Liver (tissue), 9 donors: ENCODE data around the gene GRIK2. TPM values are rescaled to one million over a fixed set of nuclear protein-coding genes. Genes with fewer than 3 reads are reported as not detected.

Experiments
- DNase-seq: peaks from one replicate; pipeline ENCODE4 v3.0.0-alpha.2; 2017; ENCODE audit warnings: low spot score
- H3K27ac ChIP-seq, 2 donors: one replicate each; pipeline ENCODE4 v1.7.0; 2013; ENCODE audit warnings: inconsistent platforms in 2 of 2, low read length in 2 of 2, control low read depth in 1 of 2, low read depth in 1 of 2, mild to moderate bottlenecking in 1 of 2
- H3K27me3 ChIP-seq, 4 donors: one replicate each; pipeline versions ENCODE4 v1.6.1 to v1.7.0; 2013; ENCODE audit warnings: low read length in 3 of 4, inconsistent platforms in 1 of 4, mild to moderate bottlenecking in 1 of 4, moderate library complexity in 1 of 4; ENCODE audit not compliant: control insufficient read depth in 4 of 4, insufficient read depth in 4 of 4
- H3K36me3 ChIP-seq, 4 donors: one replicate each; pipeline versions ENCODE4 v1.6.1 to v1.7.0; 2013; ENCODE audit warnings: low read length in 3 of 4, mild to moderate bottlenecking in 3 of 4, low read depth in 1 of 4, moderate library complexity in 1 of 4; ENCODE audit not compliant: control insufficient read depth in 4 of 4, insufficient read depth in 3 of 4
- H3K4me1 ChIP-seq, 4 donors: one replicate each; pipeline versions ENCODE4 v1.6.1 to v1.7.0; 2013; ENCODE audit warnings: low read length in 3 of 4, mild to moderate bottlenecking in 3 of 4, moderate library complexity in 1 of 4; ENCODE audit not compliant: control insufficient read depth in 4 of 4, insufficient read depth in 4 of 4
- H3K4me3 ChIP-seq, 3 donors: one replicate each; pipeline versions ENCODE4 v1.6.1 to v1.7.0; 2013; ENCODE audit warnings: low read length in 3 of 3, control low read depth in 1 of 3, low read depth in 1 of 3, mild to moderate bottlenecking in 1 of 3
- H3K9ac ChIP-seq, 2 donors: one replicate each; pipeline ENCODE4 v1.7.0; 2013; ENCODE audit warnings: low read length in 2 of 2, mild to moderate bottlenecking in 2 of 2, moderate library complexity in 2 of 2, control low read depth in 1 of 2, low read depth in 1 of 2
- H3K9me3 ChIP-seq, 4 donors: one replicate each; pipeline versions ENCODE4 v1.6.1 to v1.7.0; 2013; ENCODE audit warnings: low read length in 3 of 4; ENCODE audit not compliant: control insufficient read depth in 4 of 4
- ATF3 ChIP-seq: IDR thresholded peaks from 2 replicates; pipeline ENCODE4 v1.6.1; 2016; ENCODE audit warnings: antibody characterized with exemption
- CTCF ChIP-seq: fragments of 150-350 bp; IDR thresholded peaks from 2 replicates; pipeline ENCODE4 v1.5.1; 2017; ENCODE audit warnings: improper control_type of control experiment, low read depth, low read length; ENCODE audit not compliant: missing input control
- FOXA1 ChIP-seq: IDR thresholded peaks from 2 replicates; pipeline ENCODE4 v1.6.1; 2016; ENCODE audit warnings: antibody characterized with exemption
- FOXA2 ChIP-seq: IDR thresholded peaks from 2 replicates; pipeline ENCODE4 v1.6.1; 2016; ENCODE audit warnings: antibody characterized with exemption
- HNF4G ChIP-seq: IDR thresholded peaks from 2 replicates; pipeline ENCODE4 v1.6.1; 2016; ENCODE audit warnings: antibody characterized with exemption
- MAX ChIP-seq: IDR thresholded peaks from 2 replicates; pipeline ENCODE4 v1.6.1; 2016; ENCODE audit warnings: antibody characterized with exemption
- NR2F2 ChIP-seq: IDR thresholded peaks from 2 replicates; pipeline ENCODE4 v1.6.1; 2016; ENCODE audit warnings: antibody characterized with exemption
- RAD21 ChIP-seq, 2 donors: IDR thresholded peaks; 2 replicates each; pipeline ENCODE4 v1.6.1; 2016; ENCODE audit warnings: antibody characterized with exemption in 2 of 2, mild to moderate bottlenecking in 2 of 2
- REST ChIP-seq: IDR thresholded peaks from 2 replicates; pipeline ENCODE4 v1.6.1; 2016; ENCODE audit warnings: antibody characterized with exemption, mild to moderate bottlenecking
- RXRA ChIP-seq, 2 donors: IDR thresholded peaks; 2 replicates each; pipeline ENCODE4 v1.6.1; 2017 to 2018; ENCODE audit warnings: antibody characterized with exemption in 2 of 2, mild to moderate bottlenecking in 1 of 2
- TAF1 ChIP-seq: conservative IDR thresholded peaks from 2 replicates; pipeline ENCODE4 v1.6.1; 2016; ENCODE audit warnings: antibody characterized with exemption, mild to moderate bottlenecking
- YY1 ChIP-seq: IDR thresholded peaks from 2 replicates; pipeline ENCODE4 v1.6.1; 2016; ENCODE audit warnings: antibody characterized with exemption, mild to moderate bottlenecking
- WGBS: extraction: QIAGEN DNeasy Blood & Tissue Kit; methylation state at CpG from one replicate; pipeline ENCODE4 v1.1.7; 2013; 5-methylcytosine and 5-hydroxymethylcytosine counted together
- polyA plus RNA-seq, 2 donors: library from polyadenylated mRNA; stranded (reverse) in 1 of 2; unstranded in 1 of 2; fragments of 200-250 nt in 1 of 2; fragments of >200 nt in 1 of 2; fragmentation: Nextera tagmentation in 1 of 2; extraction: Ambion mirVana in 1 of 2; gene quantifications; one replicate each; pipeline versions ENCODE4 v1.2.1 to v1.2.3, GENCODE V29; 2013 to 2015
- total RNA-seq, 2 donors: library from RNA; depleted of rRNA; stranded (reverse); fragments of >200 nt; gene quantifications; one replicate each; pipeline ENCODE4 v1.2.3, GENCODE V29; 2014
- TF ChIP-seq, protein P1 (sequence below): IDR thresholded peaks from 2 replicates; pipeline ENCODE4 v1.6.1; 2016; ENCODE audit warnings: antibody characterized with exemption
- donor health status: healthy.
- donor health status: healthy.
- donor health status: healthy.
- donor health status: healthy.
- donor health status: healthy.

GRIK2 gene
- total and polyA plus RNA-seq, 4 donors = 0.02 to 0.17 (median 0.05) TPM

DNA sequence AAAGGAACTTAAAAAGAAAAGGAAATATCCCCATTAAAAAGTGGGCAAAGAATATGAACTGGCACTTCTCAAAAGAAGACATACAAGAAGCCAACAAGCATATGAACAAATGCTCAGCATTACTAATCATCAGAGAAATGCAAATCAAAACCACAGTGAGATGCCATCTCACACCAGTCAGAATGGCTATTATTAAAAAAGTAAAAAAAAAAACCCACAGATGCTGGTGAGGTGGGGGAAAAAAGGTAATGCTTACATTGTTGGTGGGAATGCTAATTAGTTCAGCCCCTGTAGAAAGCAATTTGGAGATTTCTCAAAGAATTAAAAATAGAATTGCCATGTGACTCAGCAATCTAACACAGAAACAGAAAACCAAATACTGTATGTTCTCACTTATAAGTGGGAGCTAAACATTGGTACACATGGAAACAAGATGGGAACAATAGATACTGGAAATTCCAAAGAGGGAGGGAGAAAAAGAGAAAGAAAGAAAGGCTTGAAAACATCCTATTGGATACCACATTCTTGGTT, 437.1 kb downstream of the GRIK2 start:
- no peak for TF ChIP-seq MAX
- no peak for TF ChIP-seq TAF1
- TF ChIP-seq, protein P1, sequence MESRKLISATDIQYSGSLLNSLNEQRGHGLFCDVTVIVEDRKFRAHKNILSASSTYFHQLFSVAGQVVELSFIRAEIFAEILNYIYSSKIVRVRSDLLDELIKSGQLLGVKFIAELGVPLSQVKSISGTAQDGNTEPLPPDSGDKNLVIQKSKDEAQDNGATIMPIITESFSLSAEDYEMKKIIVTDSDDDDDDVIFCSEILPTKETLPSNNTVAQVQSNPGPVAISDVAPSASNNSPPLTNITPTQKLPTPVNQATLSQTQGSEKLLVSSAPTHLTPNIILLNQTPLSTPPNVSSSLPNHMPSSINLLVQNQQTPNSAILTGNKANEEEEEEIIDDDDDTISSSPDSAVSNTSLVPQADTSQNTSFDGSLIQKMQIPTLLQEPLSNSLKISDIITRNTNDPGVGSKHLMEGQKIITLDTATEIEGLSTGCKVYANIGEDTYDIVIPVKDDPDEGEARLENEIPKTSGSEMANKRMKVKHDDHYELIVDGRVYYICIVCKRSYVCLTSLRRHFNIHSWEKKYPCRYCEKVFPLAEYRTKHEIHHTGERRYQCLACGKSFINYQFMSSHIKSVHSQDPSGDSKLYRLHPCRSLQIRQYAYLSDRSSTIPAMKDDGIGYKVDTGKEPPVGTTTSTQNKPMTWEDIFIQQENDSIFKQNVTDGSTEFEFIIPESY = no peak
- TF ChIP-seq NR2F2 = no peak
- no peak for TF ChIP-seq REST
- no peak for TF ChIP-seq ATF3

GRCh38 chr6:101832371-101832770, 438.9 kb downstream of the GRIK2 start:
- 69% methylated on average over 2 of the region's 2 CpGs for WGBS
- no peak for DNase-seq
- Histone ChIP-seq H3K27me3 (no peaks in the 10 kb centered on the region), H3K9me3 (peaks cover 0 to 16% (median 1%) of the 10 kb centered on the region in 4 donors), H3K27ac (no peak overlapping the region), H3K36me3 (no peaks in the 10 kb centered on the region), H3K4me1 (no peaks in the 10 kb centered on the region), H3K4me3 (no peak overlapping the region), H3K9ac (no peak overlapping the region)
- no peak for TF ChIP-seq YY1
- TF ChIP-seq REST = no peak
- no peak for TF ChIP-seq RAD21 (IDR thresholded peaks at IDR 0.05)
- TF ChIP-seq TAF1 = no peak
- no peak for TF ChIP-seq FOXA1
- TF ChIP-seq CTCF = no peak
- no peak for TF ChIP-seq HNF4G
- no peak for TF ChIP-seq ATF3
- TF ChIP-seq RXRA (IDR thresholded peaks at IDR 0.05) = no peak
- no peak for TF ChIP-seq FOXA2

More for the DNA sequence above, 437.1 kb downstream of the GRIK2 start:
- H3K27ac ChIP-seq = no peak overlapping the region
- no peak overlapping the region for H3K4me3 ChIP-seq
- H3K9ac ChIP-seq = no peak overlapping the region
- no peaks in the 10 kb centered on the region for H3K4me1 ChIP-seq
- H3K9me3 ChIP-seq = peaks cover 0 to 16% (median 1%) of the 10 kb centered on the region in 4 donors
- no peak for DNase-seq
- no peaks in the 10 kb centered on the region for H3K36me3 ChIP-seq
- no peaks in the 10 kb centered on the region for H3K27me3 ChIP-seq
